SK-N-SH treated with all-trans-retinoic acid at 6 μM for 48 hours (cell line): ENCODE measurements around the gene ANKRD44.

ENCODE experiments used
- ATAC-seq: fragments of 200-7000 bp; cut with Tn5 transposase; 3 replicates; pipeline ENCODE4 v1.9.1; 2020; ENCODE audit warnings: mild to moderate bottlenecking, moderate library complexity
- ARNTL ChIP-seq: fragments of 450-650 bp; formaldehyde crosslinking; IDR thresholded peaks from 2 replicates; pipeline ENCODE4 v1.5.0; 2020; ENCODE audit warnings: low read depth, mild to moderate bottlenecking, moderate library complexity, borderline replicate concordance
- BACH2 ChIP-seq: fragments of 250-450 bp; sonication (Bioruptor Pico); IDR thresholded peaks from 2 replicates; pipeline ENCODE4 v1.9.0; 2021; ENCODE audit warnings: mild to moderate bottlenecking, borderline replicate concordance
- CSDC2 ChIP-seq: fragments of 250-450 bp; sonication (Bioruptor Pico); IDR thresholded peaks from 2 replicates; pipeline ENCODE4 v1.5.0; 2020; ENCODE audit warnings: mild to moderate bottlenecking, moderate library complexity
- CSRNP3 ChIP-seq: fragments of 250-450 bp; sonication (Bioruptor Pico); IDR thresholded peaks from 2 replicates; pipeline ENCODE4 v1.5.1; 2021; ENCODE audit warnings: mild to moderate bottlenecking, moderate library complexity
- ESRRG ChIP-seq: fragments of 250-450 bp; sonication (Bioruptor Pico); IDR thresholded peaks from 2 replicates; pipeline ENCODE4 v1.6.1; 2021; ENCODE audit warnings: mild to moderate bottlenecking
- OSR1 ChIP-seq: fragments of 250-450 bp; sonication (Bioruptor Pico); IDR thresholded peaks from 2 replicates; pipeline ENCODE4 v1.8.0; 2022; ENCODE audit warnings: moderate library complexity, mild to moderate bottlenecking, inconsistent platforms
- PPARA ChIP-seq: fragments of 250-450 bp; sonication (Bioruptor Pico); IDR thresholded peaks from 2 replicates; pipeline ENCODE4 v1.5.0; 2020; ENCODE audit warnings: mild to moderate bottlenecking, borderline replicate concordance
- SNAI2 ChIP-seq: fragments of 250-450 bp; sonication (Bioruptor Pico); IDR thresholded peaks from 2 replicates; pipeline ENCODE4 v1.5.0; 2020; ENCODE audit warnings: mild to moderate bottlenecking, moderate library complexity
- TCF4 ChIP-seq: fragments of 250-450 bp; sonication (Bioruptor Pico); IDR thresholded peaks from 2 replicates; pipeline ENCODE4 v1.8.0; 2021; ENCODE audit warnings: mild to moderate bottlenecking, moderate library complexity, borderline replicate concordance
- TOX ChIP-seq: fragments of 250-450 bp; sonication (Bioruptor Pico); IDR thresholded peaks from 2 replicates; pipeline ENCODE4 v1.8.0; 2021; ENCODE audit warnings: mild to moderate bottlenecking, moderate library complexity, borderline replicate concordance
- ZC3H10 ChIP-seq: fragments of 250-450 bp; sonication (Bioruptor Pico); IDR thresholded peaks from 2 replicates; pipeline ENCODE4 v1.5.1; 2021; ENCODE audit warnings: mild to moderate bottlenecking, moderate library complexity
- ZFP3 ChIP-seq: fragments of 250-450 bp; sonication (Bioruptor Pico); IDR thresholded peaks from 2 replicates; pipeline ENCODE4 v1.5.0; 2020; ENCODE audit warnings: mild to moderate bottlenecking, moderate library complexity
- ZFP30 ChIP-seq: fragments of 450-650 bp; formaldehyde crosslinking; IDR thresholded peaks from 2 replicates; pipeline ENCODE4 v1.5.0; 2022; ENCODE audit warnings: mild to moderate bottlenecking, moderate library complexity
- ZNF70 ChIP-seq: fragments of 450-650 bp; formaldehyde crosslinking; IDR thresholded peaks from 2 replicates; pipeline ENCODE4 v1.5.0; 2020; ENCODE audit warnings: mild to moderate bottlenecking, moderate library complexity
- ZNF8 ChIP-seq: fragments of 450-650 bp; formaldehyde crosslinking; IDR thresholded peaks from 2 replicates; pipeline ENCODE4 v1.5.0; 2020; ENCODE audit warnings: mild to moderate bottlenecking, moderate library complexity
- TF ChIP-seq, protein P1 (sequence below): fragments of 250-450 bp; sonication (Bioruptor Pico); IDR thresholded peaks from 2 replicates; pipeline ENCODE4 v1.8.0; 2021; ENCODE audit warnings: low read depth, mild to moderate bottlenecking, moderate library complexity, borderline replicate concordance
- TF ChIP-seq, protein P2 (sequence below): fragments of 250-450 bp; sonication (Bioruptor Pico); IDR thresholded peaks from 2 replicates; pipeline ENCODE4 v1.8.0; 2020; ENCODE audit warnings: mild to moderate bottlenecking, moderate library complexity, borderline replicate concordance
- TF ChIP-seq, protein P3 (sequence below): fragments of 250-450 bp; sonication (Bioruptor Pico); IDR thresholded peaks from 2 replicates; pipeline ENCODE4 v1.5.1; 2020; ENCODE audit warnings: low read depth, mild to moderate bottlenecking, moderate library complexity
- TF ChIP-seq, protein P4 (sequence below): fragments of 250-450 bp; sonication (Bioruptor Pico); IDR thresholded peaks from 2 replicates; pipeline ENCODE4 v1.5.0; 2020; ENCODE audit warnings: mild to moderate bottlenecking, moderate library complexity

ANKRD44 gene

GRCh38 chr2:197103363-197103762, 207.2 kb downstream of the ANKRD44 start (continued):
- TF ChIP-seq, protein P1, sequence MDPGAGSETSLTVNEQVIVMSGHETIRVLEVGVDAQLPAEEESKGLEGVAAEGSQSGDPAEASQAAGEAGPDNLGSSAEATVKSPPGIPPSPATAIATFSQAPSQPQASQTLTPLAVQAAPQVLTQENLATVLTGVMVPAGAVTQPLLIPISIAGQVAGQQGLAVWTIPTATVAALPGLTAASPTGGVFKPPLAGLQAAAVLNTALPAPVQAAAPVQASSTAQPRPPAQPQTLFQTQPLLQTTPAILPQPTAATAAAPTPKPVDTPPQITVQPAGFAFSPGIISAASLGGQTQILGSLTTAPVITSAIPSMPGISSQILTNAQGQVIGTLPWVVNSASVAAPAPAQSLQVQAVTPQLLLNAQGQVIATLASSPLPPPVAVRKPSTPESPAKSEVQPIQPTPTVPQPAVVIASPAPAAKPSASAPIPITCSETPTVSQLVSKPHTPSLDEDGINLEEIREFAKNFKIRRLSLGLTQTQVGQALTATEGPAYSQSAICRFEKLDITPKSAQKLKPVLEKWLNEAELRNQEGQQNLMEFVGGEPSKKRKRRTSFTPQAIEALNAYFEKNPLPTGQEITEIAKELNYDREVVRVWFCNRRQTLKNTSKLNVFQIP (CRISPR knock-in tag): no peak
- TF ChIP-seq, protein P2, sequence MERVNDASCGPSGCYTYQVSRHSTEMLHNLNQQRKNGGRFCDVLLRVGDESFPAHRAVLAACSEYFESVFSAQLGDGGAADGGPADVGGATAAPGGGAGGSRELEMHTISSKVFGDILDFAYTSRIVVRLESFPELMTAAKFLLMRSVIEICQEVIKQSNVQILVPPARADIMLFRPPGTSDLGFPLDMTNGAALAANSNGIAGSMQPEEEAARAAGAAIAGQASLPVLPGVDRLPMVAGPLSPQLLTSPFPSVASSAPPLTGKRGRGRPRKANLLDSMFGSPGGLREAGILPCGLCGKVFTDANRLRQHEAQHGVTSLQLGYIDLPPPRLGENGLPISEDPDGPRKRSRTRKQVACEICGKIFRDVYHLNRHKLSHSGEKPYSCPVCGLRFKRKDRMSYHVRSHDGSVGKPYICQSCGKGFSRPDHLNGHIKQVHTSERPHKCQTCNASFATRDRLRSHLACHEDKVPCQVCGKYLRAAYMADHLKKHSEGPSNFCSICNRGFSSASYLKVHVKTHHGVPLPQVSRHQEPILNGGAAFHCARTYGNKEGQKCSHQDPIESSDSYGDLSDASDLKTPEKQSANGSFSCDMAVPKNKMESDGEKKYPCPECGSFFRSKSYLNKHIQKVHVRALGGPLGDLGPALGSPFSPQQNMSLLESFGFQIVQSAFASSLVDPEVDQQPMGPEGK: no peak
- no peak for TF ChIP-seq ZNF70 (CRISPR knock-in tag)
- TF ChIP-seq TCF4 (CRISPR knock-in tag): no peak
- TF ChIP-seq ZFP30 (CRISPR knock-in tag): no peak
- no peak for TF ChIP-seq TOX (CRISPR knock-in tag)
- no peak for TF ChIP-seq OSR1

DNA sequence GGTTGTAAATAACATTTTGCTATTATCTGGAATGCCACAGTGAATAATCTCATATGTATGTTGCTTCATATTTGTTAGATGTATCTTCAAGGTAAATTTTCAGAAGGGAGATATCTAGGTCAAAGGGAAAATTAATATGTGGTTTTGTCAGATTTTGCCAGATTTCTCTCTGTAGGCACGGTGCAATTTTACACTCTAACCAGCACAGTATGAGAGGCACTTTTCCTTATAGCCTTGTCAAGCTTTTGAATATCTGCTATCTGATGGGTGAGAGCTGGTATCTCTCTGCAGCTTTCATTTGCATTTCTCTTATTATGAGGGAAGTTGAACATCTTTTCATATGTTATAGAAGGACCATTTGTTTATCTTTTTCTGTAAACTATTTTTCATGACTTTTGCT, 208.3 kb downstream of the ANKRD44 start:
- ATAC-seq: peak; percentile 56

More for the DNA sequence above, 208.3 kb downstream of the ANKRD44 start:
- no peak for TF ChIP-seq CSDC2 (CRISPR knock-in tag)
- TF ChIP-seq PPARA: no peak
- TF ChIP-seq TOX (CRISPR knock-in tag): no peak
- TF ChIP-seq, protein P3, sequence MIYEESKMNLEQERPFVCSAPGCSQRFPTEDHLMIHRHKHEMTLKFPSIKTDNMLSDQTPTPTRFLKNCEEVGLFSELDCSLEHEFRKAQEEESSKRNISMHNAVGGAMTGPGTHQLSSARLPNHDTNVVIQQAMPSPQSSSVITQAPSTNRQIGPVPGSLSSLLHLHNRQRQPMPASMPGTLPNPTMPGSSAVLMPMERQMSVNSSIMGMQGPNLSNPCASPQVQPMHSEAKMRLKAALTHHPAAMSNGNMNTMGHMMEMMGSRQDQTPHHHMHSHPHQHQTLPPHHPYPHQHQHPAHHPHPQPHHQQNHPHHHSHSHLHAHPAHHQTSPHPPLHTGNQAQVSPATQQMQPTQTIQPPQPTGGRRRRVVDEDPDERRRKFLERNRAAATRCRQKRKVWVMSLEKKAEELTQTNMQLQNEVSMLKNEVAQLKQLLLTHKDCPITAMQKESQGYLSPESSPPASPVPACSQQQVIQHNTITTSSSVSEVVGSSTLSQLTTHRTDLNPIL: no peak
- no peak for TF ChIP-seq CSRNP3
- TF ChIP-seq, protein P1 (CRISPR knock-in tag): no peak
- TF ChIP-seq SNAI2: no peak
- no peak for TF ChIP-seq ARNTL (CRISPR knock-in tag)
- no peak for TF ChIP-seq ZNF70 (CRISPR knock-in tag)
- TF ChIP-seq ZNF8 (CRISPR knock-in tag): no peak
- TF ChIP-seq, protein P4, sequence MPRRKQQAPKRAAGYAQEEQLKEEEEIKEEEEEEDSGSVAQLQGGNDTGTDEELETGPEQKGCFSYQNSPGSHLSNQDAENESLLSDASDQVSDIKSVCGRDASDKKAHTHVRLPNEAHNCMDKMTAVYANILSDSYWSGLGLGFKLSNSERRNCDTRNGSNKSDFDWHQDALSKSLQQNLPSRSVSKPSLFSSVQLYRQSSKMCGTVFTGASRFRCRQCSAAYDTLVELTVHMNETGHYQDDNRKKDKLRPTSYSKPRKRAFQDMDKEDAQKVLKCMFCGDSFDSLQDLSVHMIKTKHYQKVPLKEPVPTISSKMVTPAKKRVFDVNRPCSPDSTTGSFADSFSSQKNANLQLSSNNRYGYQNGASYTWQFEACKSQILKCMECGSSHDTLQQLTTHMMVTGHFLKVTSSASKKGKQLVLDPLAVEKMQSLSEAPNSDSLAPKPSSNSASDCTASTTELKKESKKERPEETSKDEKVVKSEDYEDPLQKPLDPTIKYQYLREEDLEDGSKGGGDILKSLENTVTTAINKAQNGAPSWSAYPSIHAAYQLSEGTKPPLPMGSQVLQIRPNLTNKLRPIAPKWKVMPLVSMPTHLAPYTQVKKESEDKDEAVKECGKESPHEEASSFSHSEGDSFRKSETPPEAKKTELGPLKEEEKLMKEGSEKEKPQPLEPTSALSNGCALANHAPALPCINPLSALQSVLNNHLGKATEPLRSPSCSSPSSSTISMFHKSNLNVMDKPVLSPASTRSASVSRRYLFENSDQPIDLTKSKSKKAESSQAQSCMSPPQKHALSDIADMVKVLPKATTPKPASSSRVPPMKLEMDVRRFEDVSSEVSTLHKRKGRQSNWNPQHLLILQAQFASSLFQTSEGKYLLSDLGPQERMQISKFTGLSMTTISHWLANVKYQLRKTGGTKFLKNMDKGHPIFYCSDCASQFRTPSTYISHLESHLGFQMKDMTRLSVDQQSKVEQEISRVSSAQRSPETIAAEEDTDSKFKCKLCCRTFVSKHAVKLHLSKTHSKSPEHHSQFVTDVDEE (CRISPR knock-in tag): no peak
- no peak for TF ChIP-seq BACH2 (CRISPR knock-in tag)
- no peak for TF ChIP-seq ZFP30 (CRISPR knock-in tag)
- no peak for TF ChIP-seq ZFP3 (CRISPR knock-in tag)
- TF ChIP-seq ESRRG (CRISPR knock-in tag): no peak
- no peak for TF ChIP-seq ZC3H10
- TF ChIP-seq, protein P2: no peak
